IPS DF 4.7 (cell line): Measurements from ENCODE around the gene PRSS3.
"Not testable (repeated sequence)": the region's sequence is repeated elsewhere in the genome, so short reads cannot be mapped to it uniquely, and the experiment has no call there.

ENCODE experiments used
- DNase-seq: peaks from one replicate; pipeline ENCODE4 v3.0.0-alpha.2; 2013; ENCODE audit warnings: low spot score; ENCODE audit errors: extremely low read depth

PRSS3 gene

GRCh38 chr9:33795281-33795680, at the start of gene PRSS3:
PRSS3 (plus strand) TSS chr9:33795561; CDS start chr9:33795574, 13 bp downstream.
- DNase-seq: no peak

- DNase-seq: no peak
Measured at GRCh38 chr9:33748633-33749304, 46.6 kb upstream of the PRSS3 start.

DNA sequence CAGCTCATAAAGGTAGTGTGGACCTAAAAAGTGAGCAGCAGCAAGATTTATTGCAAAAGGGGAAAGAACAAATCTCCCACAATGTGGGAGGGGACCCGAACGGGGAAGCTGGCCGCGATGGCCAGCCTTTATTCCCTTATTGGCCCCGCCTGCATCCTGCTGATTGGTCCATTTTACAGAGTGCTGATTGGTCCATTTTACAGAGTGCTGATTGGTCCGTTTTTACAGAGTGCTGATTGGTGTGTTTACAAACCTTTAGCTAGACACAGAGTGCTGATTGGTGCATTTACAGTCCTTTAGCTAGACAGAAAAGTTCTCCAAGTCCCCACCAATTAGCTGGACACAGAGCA, 46.1 kb upstream of the PRSS3 start:
- DNase-seq: not testable (repeated sequence)

DNA sequence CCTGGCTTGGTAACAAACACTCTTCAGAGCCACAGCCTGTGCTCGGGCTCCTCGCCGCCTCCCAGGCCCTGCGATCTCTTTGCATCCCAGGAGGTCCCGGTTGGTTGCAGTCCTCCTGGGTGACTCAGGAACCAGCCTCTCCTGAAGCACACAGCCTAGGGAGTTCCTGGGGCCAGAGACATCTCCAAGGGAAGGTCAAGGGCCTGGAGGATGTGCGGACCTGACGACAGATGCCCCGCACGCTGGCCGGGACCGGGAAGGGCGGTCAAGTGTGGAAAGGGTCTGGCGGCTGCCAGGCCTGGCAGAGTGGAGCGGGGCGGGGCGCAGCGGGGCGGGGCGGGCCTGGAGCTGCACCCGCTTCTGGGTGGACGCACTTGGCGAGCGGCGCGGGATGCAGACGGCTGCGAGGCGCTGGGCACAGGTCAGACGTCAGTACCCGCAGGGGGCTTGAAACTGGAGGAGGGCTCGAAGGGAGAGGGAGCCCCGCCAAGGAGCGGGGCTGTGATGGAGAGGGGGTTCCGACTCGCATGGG, 45.0 kb upstream of the PRSS3 start:
- no peak for DNase-seq

GRCh38 chr9:33750839-33751339, 44.5 kb upstream of the PRSS3 start:
- DNase-seq: no peak

GRCh38 chr9:33751536-33752129, 43.7 kb upstream of the PRSS3 start:
- no peak for DNase-seq

DNA sequence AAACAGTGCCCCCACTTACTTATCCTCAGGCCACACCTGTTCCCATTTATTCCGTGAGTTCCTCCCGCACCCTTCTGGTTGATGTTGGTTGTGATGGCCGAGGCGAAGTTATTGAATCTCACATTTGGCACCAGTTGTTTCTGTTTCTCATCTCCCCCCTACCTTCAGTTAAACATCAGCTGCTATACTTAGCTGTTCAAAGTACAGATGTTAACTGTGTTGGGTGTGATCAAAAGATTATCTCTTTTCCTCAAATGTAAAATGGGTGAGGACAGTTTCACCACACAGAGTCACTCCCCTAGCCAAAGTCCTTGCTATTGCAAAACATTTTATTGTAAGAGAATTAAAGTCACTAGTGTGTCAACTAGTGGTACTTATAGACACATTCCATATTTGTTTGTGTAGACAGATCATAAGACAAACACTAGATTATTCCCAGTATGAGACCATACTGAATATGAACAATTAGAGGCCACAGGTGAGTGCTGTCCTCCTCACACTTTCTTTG, 43.2 kb upstream of the PRSS3 start:
- DNase-seq: no peak

DNA sequence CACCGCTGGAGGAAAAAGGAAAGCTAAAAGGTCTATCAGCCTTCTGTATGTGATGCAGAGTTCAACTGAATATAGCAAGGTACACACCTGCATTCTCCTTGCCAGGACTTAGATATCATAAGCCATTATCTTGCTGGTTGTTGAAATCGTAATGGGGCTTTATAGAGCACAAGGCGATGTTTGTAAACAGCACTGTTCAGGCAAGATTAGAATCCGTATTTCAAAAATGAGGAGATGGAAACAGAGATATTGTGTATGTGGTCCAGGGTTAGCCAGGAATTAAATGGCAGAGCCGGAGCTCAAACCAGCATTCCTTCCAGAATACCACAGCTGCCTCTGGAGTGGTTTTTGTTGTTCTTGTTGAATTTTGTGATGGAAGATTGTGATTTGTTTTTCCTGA, 42.6 kb upstream of the PRSS3 start:
- DNase-seq: not testable (repeated sequence)

GRCh38 chr9:33759648-33760047, 35.7 kb upstream of the PRSS3 start:
- not testable (repeated sequence) for DNase-seq

- DNase-seq: no peak
Measured at GRCh38 chr9:33762343-33762742, 33.0 kb upstream of the PRSS3 start.

GRCh38 chr9:33763709-33764108, 31.7 kb upstream of the PRSS3 start:
- DNase-seq: not testable (repeated sequence)

- DNase-seq: no peak
Measured at GRCh38 chr9:33765411-33765810, 29.9 kb upstream of the PRSS3 start.

DNA sequence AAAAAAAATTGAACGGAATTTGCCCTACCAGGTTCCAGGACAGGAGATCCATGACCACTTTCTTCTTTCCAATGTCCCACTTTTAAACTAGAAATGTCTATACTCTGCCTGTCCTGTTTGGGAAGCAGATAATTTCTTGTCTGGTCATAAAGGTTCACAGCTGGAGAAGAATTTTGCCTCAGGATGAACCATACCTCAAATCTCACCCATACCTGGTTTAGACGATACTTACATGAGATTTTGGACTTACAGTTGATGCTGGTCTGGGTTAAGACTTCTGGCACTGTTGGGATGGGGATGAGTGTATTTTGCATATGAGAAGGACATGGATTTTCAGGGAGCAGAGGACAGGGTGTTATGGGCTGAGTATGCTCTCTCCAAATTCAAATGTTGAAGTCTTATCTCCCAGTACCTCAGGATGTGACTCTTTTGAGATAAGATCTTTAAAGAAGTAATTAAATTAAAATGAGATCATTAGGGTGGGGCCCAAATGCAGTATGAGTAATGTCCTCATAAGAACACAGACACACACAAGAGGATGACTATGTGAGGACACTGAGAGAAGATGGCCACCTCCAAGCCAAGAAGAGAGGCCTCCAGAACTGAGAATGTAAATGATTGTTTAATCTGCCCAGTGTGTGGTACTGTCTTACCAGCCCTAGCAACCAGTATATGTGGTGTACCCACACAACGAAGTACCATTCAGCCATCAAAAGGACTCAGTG, 25.0 kb upstream of the PRSS3 start:
- not testable (repeated sequence) for DNase-seq

DNA sequence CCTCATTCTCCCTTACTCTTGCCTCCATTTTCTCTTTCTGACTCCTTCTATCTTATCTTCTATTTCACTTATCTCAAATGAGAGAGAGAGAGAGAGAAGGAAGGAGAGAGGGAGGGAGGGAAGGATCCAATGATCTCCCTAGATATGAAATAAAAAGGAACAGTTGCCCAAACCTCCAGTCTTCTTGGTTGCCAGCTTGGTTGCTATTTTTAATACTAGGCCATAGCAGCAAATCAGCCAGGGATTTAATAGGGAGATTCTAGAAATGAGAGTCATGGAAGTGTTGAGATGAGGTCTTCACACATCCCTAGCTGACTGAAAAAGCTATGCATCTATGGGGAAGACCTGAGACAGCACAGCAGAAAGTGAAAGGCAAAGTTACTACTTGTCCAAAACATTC, 22.2 kb upstream of the PRSS3 start:
- DNase-seq: not testable (repeated sequence)

GRCh38 chr9:33774074-33774659, 21.2 kb upstream of the PRSS3 start:
- not testable (repeated sequence) for DNase-seq

GRCh38 chr9:33776578-33776977, 18.8 kb upstream of the PRSS3 start:
- DNase-seq: no peak

DNA sequence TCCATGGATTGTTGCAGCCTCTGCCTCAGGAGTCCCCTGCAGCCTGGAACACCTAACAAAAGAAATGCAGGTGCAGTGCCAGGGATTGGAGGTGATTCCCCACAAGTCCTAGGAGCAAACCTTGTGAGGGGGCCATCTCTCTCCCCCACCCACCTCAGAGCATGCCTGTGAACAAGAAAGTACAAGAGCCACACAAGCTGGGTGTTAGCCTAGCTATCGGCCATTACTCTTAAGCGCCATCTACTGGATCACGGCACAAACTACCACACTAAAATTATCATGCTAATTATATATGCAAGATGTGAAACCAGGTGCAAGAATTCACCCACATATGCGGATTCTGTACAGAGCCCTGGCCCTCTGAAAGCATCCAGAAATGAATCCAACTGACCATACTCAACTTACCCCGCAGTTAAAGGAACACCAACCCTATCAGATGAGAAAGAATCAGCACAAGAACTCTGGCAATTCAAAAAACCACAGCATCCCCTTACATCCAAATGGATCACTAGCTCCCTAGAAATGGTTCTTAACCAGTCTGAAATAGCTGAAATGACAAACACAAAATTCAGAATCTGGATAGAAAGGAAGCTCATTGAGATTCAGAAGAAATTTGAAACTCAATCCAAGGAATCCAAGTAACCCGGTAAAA, 16.5 kb upstream of the PRSS3 start:
- DNase-seq: no peak

DNA sequence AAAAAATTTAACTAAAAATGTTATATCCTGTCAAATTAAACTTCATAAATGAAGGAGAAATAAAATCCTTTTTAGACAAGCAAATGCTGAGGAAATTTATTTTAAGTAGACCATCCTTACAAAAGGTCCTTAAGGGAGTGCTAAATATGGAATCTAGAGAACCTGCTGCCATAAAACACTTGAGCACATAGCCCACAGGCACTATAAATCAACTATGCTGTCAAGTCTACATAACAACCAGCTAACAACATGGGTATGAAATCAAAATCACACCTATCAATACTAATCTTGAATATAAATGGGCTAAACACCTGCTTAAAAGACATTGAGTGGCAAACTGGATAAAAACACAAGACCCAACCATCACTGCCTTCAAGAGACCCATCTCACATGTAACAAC, 15.1 kb upstream of the PRSS3 start:
- DNase-seq: no peak

DNA sequence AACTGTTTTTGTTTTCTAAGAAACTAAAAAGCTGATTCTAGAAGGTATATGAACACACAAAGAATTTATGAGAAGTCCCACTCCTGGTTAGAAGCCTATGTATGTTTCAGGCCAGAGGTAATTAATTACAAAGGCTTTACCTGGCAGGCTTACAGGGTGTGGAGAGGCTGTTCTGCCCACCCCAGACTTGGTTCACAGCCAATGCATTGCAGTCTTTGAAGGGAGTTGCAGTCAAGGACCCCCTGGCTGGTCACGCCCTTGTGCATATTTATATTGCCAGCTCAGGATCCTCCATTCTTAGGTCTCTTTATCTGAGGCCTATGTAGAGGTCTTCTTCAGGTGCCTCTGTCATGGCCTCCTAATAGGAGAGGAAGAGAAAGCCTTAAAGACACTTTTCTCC, 13.6 kb upstream of the PRSS3 start:
- no peak for DNase-seq

GRCh38 chr9:33782395-33783152, 12.8 kb upstream of the PRSS3 start:
- DNase-seq: no peak
